SK-N-SH (cell line): Measurements from ENCODE around the gene DMBT1. TPM values are rescaled to one million over a fixed set of nuclear protein-coding genes. Genes with fewer than 3 reads are reported as not detected.

Source experiments
- CTCF ChIA-PET: fragments of 300-600, 350-600 bp; formaldehyde crosslinking; extraction: SDS; loops from one replicate; lab custom pipeline; 2021; lab: Yijun Ruan, JAX
- POLR2A ChIA-PET: fragments of 350-600 bp; sonication (Branson Sonifier 250); formaldehyde crosslinking; extraction: SDS; loops from one replicate; lab custom pipeline; 2020; ENCODE audit warnings: antibody characterized with exemption, inconsistent platforms; lab: Yijun Ruan, JAX
- DNase-seq: peaks from one replicate; pipeline ENCODE4 v3.0.0; 2012
- H2AFZ ChIP-seq: fragments of 200-600 bp; sonication (generic); 2 replicates; pipeline ENCODE4 v1.8.1; 2016; ENCODE audit warnings: antibody characterized with exemption, mild to moderate bottlenecking, low read depth
- H3F3A ChIP-seq: fragments of 200-600 bp; sonication (generic); replicated peaks from 2 replicates; pipeline ENCODE3; 2016; ENCODE audit warnings: antibody characterized with exemption, mild to moderate bottlenecking; ENCODE audit not compliant: insufficient read depth
- H3K27ac ChIP-seq, 2 experiments: fragments of 200-500 bp in 1 of 2; fragments of 200-600 bp in 1 of 2; sonication (Bioruptor generic) in 1 of 2; sonication (generic), shearing (Covaris generic) in 1 of 2; 2 replicates each; pipeline versions ENCODE4 v1.5.1 to v1.6.1; 2014 to 2016; ENCODE audit warnings: low read depth in 2 of 2, inconsistent platforms in 1 of 2, low read length in 1 of 2, mild to moderate bottlenecking in 1 of 2, mixed read lengths in 1 of 2
- H3K27me3 ChIP-seq: fragments of 200-600 bp; sonication (generic), shearing (Covaris generic); 2 replicates; pipeline ENCODE4 v1.6.1; 2016; ENCODE audit warnings: mixed run types; ENCODE audit not compliant: insufficient read depth
- H3K36me3 ChIP-seq, 2 experiments: fragments of 200-500 bp in 1 of 2; fragments of 200-600 bp in 1 of 2; sonication (Bioruptor generic) in 1 of 2; sonication (generic) in 1 of 2; replicated peaks in 1 of 2; 2 replicates each; pipeline versions ENCODE3 to v1.5.1; 2014 to 2016; ENCODE audit warnings: low read length in 1 of 2, mild to moderate bottlenecking in 1 of 2; ENCODE audit not compliant: insufficient read depth in 2 of 2, control insufficient read depth in 1 of 2
- H3K4me1 ChIP-seq, 2 experiments: fragments of 200-500 bp in 1 of 2; fragments of 200-600 bp in 1 of 2; sonication (Bioruptor generic) in 1 of 2; sonication (generic), shearing (Covaris generic) in 1 of 2; 2 replicates each; pipeline versions ENCODE4 v1.5.1 to v1.6.1; 2014 to 2016; ENCODE audit warnings: low read depth in 1 of 2, low read length in 1 of 2, mixed run types in 1 of 2; ENCODE audit not compliant: insufficient read depth in 2 of 2, control insufficient read depth in 1 of 2
- H3K4me2 ChIP-seq: fragments of 200-600 bp; sonication (generic), shearing (Covaris generic); 2 replicates; pipeline ENCODE4 v1.6.1; 2017; ENCODE audit warnings: mixed run types
- H3K4me3 ChIP-seq, 2 experiments: fragments of 200-500 bp in 1 of 2; fragments of 200-600 bp in 1 of 2; sonication (Bioruptor generic) in 1 of 2; sonication (generic), shearing (Covaris generic) in 1 of 2; 2 replicates each; pipeline versions ENCODE4 v1.5.1 to v1.8.1; 2014 to 2016; ENCODE audit warnings: low read depth in 2 of 2, inconsistent platforms in 1 of 2, low read length in 1 of 2, mild to moderate bottlenecking in 1 of 2, mixed read lengths in 1 of 2, moderate library complexity in 1 of 2
- H3K79me2 ChIP-seq: fragments of 200-600 bp; sonication (generic); 2 replicates; pipeline ENCODE4 v1.8.1; 2017; ENCODE audit warnings: mild to moderate bottlenecking; ENCODE audit not compliant: insufficient read depth
- H3K9ac ChIP-seq: fragments of 200-600 bp; sonication (generic); 2 replicates; pipeline ENCODE4 v1.6.1; 2017; ENCODE audit warnings: mixed run types
- H3K9me2 ChIP-seq: fragments of 200-600 bp; sonication (generic); 2 replicates; pipeline ENCODE4 v1.6.1; 2017; ENCODE audit warnings: mixed run types
- H3K9me3 ChIP-seq: fragments of 200-600 bp; sonication (generic); 2 replicates; pipeline ENCODE4 v1.6.1; 2017; ENCODE audit warnings: mixed run types, mild to moderate bottlenecking, moderate library complexity
- H4K20me1 ChIP-seq: fragments of 200-600 bp; sonication (generic); 2 replicates; pipeline ENCODE4 v1.6.1; 2017; ENCODE audit warnings: mild to moderate bottlenecking, mixed run types; ENCODE audit not compliant: insufficient read depth
- CTCF ChIP-seq: fragments of 200-600 bp; sonication (generic); IDR thresholded peaks from 2 replicates; pipeline ENCODE4 v1.6.1; 2017; ENCODE audit warnings: antibody characterized with exemption, mild to moderate bottlenecking, moderate library complexity
- EP300 ChIP-seq, 2 experiments: IDR thresholded peaks; 2 replicates each; pipeline versions ENCODE4 v1.4.0 to v1.6.1; 2012; ENCODE audit warnings: borderline replicate concordance in 1 of 2, low read depth in 1 of 2, low read length in 1 of 2
- FOSL2 ChIP-seq: IDR thresholded peaks from 2 replicates; pipeline ENCODE4 v1.4.0; 2012; ENCODE audit warnings: low read depth, mild to moderate bottlenecking, moderate library complexity, borderline replicate concordance
- FOXM1 ChIP-seq: IDR thresholded peaks from 2 replicates; pipeline ENCODE4 v1.4.0; 2012; ENCODE audit warnings: low read depth, mild to moderate bottlenecking
- GABPA ChIP-seq: IDR thresholded peaks from 2 replicates; pipeline ENCODE4 v1.4.0; 2012; ENCODE audit warnings: low read depth, mild to moderate bottlenecking
- IRF3 ChIP-seq: fragments of 150-350 bp; IDR thresholded peaks from 2 replicates; pipeline ENCODE4 v1.6.1; 2016; ENCODE audit warnings: mild to moderate bottlenecking, low read depth, low read length
- JUND ChIP-seq: IDR thresholded peaks from 2 replicates; pipeline ENCODE4 v1.4.0; 2012
- MAX ChIP-seq: IDR thresholded peaks from 2 replicates; pipeline ENCODE4 v1.4.0; 2012; ENCODE audit warnings: low read depth
- NFIC ChIP-seq: IDR thresholded peaks from 2 replicates; pipeline ENCODE4 v1.4.0; 2012; ENCODE audit warnings: borderline replicate concordance
- RAD21 ChIP-seq: IDR thresholded peaks from 2 replicates; pipeline ENCODE4 v1.6.1; 2012; ENCODE audit warnings: mild to moderate bottlenecking, low read length
- RXRA ChIP-seq: IDR thresholded peaks from 2 replicates; pipeline ENCODE4 v1.4.0; 2012; ENCODE audit warnings: low read depth, mild to moderate bottlenecking, borderline replicate concordance
- USF2 ChIP-seq: fragments of 150-350 bp; IDR thresholded peaks from 2 replicates; pipeline ENCODE4 v1.6.1; 2017; ENCODE audit warnings: antibody characterized with exemption, low read length, low read depth, borderline replicate concordance
- ZBTB33 ChIP-seq: IDR thresholded peaks from 2 replicates; pipeline ENCODE4 v1.4.0; 2012; ENCODE audit warnings: low read depth, borderline replicate concordance
- WGBS: methylation state at CpG from one replicate; pipeline ENCODE4 v1.1.6; 2017; ENCODE audit warnings: low lambda C conversion rate; 5-methylcytosine and 5-hydroxymethylcytosine counted together
- polyA plus RNA-seq, 3 experiments: library from polyadenylated mRNA; depleted of rRNA; stranded (reverse); fragments of >200 nt; gene quantifications; 2 replicates each; pipeline ENCODE4 v1.2.3, GENCODE V29; 2012

The DMBT1 gene
- polyA plus RNA-seq, 1 of the 3 experiments (the other 2 are of a cell fraction) = not detected

- Histone ChIP-seq H3K4me1 (no peaks in the 10 kb centered on the region; a peak in 1 of 4 replicates), H3K27me3 (no peaks in the 10 kb centered on the region), H3K79me2 (no peaks in the 10 kb centered on the region), H2AFZ (no peak overlapping the region), H4K20me1 (no peaks in the 10 kb centered on the region), H3K27ac (no peak overlapping the region), H3K4me3 (no peak overlapping the region), H3F3A (no peaks in the 10 kb centered on the region), H3K36me3 (no peaks in the 10 kb centered on the region), H3K9me2 (no peaks in the 10 kb centered on the region), H3K9ac (no peak overlapping the region), H3K9me3 (no peaks in the 10 kb centered on the region), H3K4me2 (no peak overlapping the region)
- TF ChIP-seq MAX (no peak), ZBTB33 (no peak), CTCF (no peak), NFIC (no peak), FOXM1 (no peak), JUND (no peak), USF2 (no peak), RAD21 (no peak), EP300 (IDR thresholded peaks at IDR 0.05; ENCODE audit: borderline replicate concordance in 1 of 2, low read depth in 1 of 2, low read length in 1 of 2) (no peak), RXRA (no peak), IRF3 (no peak), GABPA (no peak), FOSL2 (no peak)
- ChIA-PET POLR2A (no interaction called here), CTCF (interaction anchor here (1.0 kb wide), 1 partner anchor 17 kb away, joined by 5 read pairs; no protein-coding TSS in a partner anchor)
- no peak for DNase-seq
- 65% methylated on average over 11 of the region's 11 CpGs for WGBS
These were observed 12.0 kb upstream of the DMBT1 start for GRCh38 chr10:122548407-122549085.
